SK-N-SH treated with all-trans-retinoic acid at 6 μM for 48 hours (cell line): ENCODE measurements around the gene ZC2HC1C.

ENCODE experiments used
- PATZ1 ChIP-seq: fragments of 250-450 bp; sonication (Bioruptor Pico); IDR thresholded peaks from 2 replicates; pipeline ENCODE4 v1.8.0; 2020; ENCODE audit warnings: mild to moderate bottlenecking, moderate library complexity, borderline replicate concordance
- SNAI2 ChIP-seq: fragments of 250-450 bp; sonication (Bioruptor Pico); IDR thresholded peaks from 2 replicates; pipeline ENCODE4 v1.5.0; 2020; ENCODE audit warnings: mild to moderate bottlenecking, moderate library complexity
- TF ChIP-seq, protein P1 (sequence below): fragments of 250-450 bp; sonication (Bioruptor Pico); IDR thresholded peaks from 2 replicates; pipeline ENCODE4 v1.5.1; 2020; ENCODE audit warnings: low read depth, mild to moderate bottlenecking, moderate library complexity

- TF ChIP-seq, protein P1, sequence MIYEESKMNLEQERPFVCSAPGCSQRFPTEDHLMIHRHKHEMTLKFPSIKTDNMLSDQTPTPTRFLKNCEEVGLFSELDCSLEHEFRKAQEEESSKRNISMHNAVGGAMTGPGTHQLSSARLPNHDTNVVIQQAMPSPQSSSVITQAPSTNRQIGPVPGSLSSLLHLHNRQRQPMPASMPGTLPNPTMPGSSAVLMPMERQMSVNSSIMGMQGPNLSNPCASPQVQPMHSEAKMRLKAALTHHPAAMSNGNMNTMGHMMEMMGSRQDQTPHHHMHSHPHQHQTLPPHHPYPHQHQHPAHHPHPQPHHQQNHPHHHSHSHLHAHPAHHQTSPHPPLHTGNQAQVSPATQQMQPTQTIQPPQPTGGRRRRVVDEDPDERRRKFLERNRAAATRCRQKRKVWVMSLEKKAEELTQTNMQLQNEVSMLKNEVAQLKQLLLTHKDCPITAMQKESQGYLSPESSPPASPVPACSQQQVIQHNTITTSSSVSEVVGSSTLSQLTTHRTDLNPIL (CRISPR knock-in tag) = no peak
- no peak for TF ChIP-seq SNAI2 (CRISPR knock-in tag)
- no peak for TF ChIP-seq PATZ1
Observed at GRCh38 chr14:75127903-75128595, 58.6 kb downstream of the ZC2HC1C start.
